HAP-1 (cell line): ENCODE data around the gene RAVER2.
"Not testable (repeated sequence)": the region's sequence is repeated elsewhere in the genome, so short reads cannot be mapped to it uniquely, and the experiment has no call there.

ENCODE experiments used
- DNase-seq, 2 experiments: peaks; one replicate each; pipeline ENCODE4 v3.0.0-alpha.2; 2016 to 2020; ENCODE audit warnings: low spot score in 2 of 2
- H3K27me3 ChIP-seq: fragments of 250-450 bp; sonication (Bioruptor Pico); 2 replicates; pipeline ENCODE4 v1.5.1; 2020; ENCODE audit warnings: low read depth, mild to moderate bottlenecking, moderate library complexity
- H3K36me3 ChIP-seq: fragments of 250-450 bp; sonication (Bioruptor Pico); replicated peaks from 2 replicates; pipeline ENCODE4 v1.5.1; 2020; ENCODE audit warnings: mild to moderate bottlenecking
- H3K4me1 ChIP-seq: fragments of 250-450 bp; sonication (Bioruptor Pico); 2 replicates; pipeline ENCODE4 v1.5.1; 2020; ENCODE audit warnings: mild to moderate bottlenecking
- H3K4me3 ChIP-seq: fragments of 250-450 bp; sonication (Bioruptor Pico); 2 replicates; pipeline ENCODE4 v1.5.1; 2020; ENCODE audit warnings: mild to moderate bottlenecking, moderate library complexity
- H3K9me3 ChIP-seq: fragments of 250-450 bp; sonication (Bioruptor Pico); 2 replicates; pipeline ENCODE4 v1.5.1; 2020; ENCODE audit warnings: mild to moderate bottlenecking, moderate library complexity
- in situ Hi-C: fragments of 300-500 bp; cut with MboI; formaldehyde crosslinking; loops from 3 replicates; pipeline ENCODE4 v1.14.3; 2020; ENCODE audit warnings: low sequenced_read_pairs, inconsistent platforms, mixed read lengths

RAVER2 gene

DNA sequence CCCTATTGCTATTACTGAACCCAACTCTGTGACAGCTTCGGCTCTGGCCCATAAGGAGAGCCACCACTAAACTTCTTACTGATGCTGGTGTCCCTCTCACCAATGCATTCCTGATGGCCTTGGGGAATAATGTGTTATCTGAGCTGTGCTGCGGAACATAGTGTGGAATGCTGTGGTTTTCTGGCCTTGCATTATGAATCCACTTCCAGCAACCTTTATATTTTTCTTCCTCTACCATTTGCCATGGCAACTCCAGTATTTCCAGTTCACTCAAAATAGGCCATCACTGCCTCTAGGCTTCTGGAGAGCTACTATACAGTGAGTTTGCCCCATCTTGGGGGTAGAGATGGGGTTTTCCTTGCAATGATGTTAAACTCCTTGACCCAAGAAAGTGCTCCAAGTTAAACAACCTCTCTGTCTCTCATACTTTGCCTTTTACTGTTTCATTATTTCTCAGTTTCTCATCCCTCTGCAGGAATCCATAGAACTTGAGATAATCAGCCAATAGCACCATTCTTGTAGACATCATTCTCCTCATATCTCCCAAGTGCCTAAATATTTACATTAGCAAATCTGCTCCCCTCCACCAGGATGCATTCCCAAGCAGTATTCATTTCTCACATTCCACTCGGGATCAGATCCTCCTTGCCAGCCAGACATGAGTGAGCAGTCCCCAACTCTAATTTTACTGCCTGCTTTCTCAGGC, 11.1 kb upstream of the RAVER2 start:
- H3K36me3 ChIP-seq: no peaks in the 10 kb centered on the region
- H3K4me3 ChIP-seq: no peak overlapping the region
- H3K27me3 ChIP-seq: peaks cover 2% of the 10 kb centered on the region; the same call in 1 of the 2 replicates
- in situ Hi-C loops: no loop called here
- no peaks in the 10 kb centered on the region for H3K4me1 ChIP-seq
- no peaks in the 10 kb centered on the region for H3K9me3 ChIP-seq
- DNase-seq: no peak

DNA sequence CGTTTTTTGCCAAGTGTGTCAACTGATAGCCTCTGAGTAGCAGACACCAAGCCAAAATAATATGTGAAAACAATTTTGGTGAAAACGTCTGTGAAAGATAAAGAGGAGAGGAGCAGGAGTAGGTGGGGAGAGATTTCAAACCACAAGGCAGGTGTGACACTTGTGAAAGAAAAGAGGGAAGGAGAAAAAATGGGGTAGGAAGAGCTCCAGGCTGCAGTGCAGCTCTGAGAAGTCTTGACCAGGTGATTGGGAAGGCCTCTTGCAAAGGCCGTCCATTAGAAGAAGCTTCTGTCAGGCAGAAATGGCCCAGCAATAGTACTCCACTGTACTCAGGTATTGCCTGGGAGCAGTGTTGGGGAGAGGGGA, 10.6 kb upstream of the RAVER2 start:
- H3K27me3 ChIP-seq: peaks cover 2% of the 10 kb centered on the region; the same call in 1 of the 2 replicates
- in situ Hi-C loops: no loop called here
- no peaks in the 10 kb centered on the region for H3K9me3 ChIP-seq
- no peaks in the 10 kb centered on the region for H3K36me3 ChIP-seq
- DNase-seq: no peak
- H3K4me1 ChIP-seq: no peaks in the 10 kb centered on the region
- no peak overlapping the region for H3K4me3 ChIP-seq

DNA sequence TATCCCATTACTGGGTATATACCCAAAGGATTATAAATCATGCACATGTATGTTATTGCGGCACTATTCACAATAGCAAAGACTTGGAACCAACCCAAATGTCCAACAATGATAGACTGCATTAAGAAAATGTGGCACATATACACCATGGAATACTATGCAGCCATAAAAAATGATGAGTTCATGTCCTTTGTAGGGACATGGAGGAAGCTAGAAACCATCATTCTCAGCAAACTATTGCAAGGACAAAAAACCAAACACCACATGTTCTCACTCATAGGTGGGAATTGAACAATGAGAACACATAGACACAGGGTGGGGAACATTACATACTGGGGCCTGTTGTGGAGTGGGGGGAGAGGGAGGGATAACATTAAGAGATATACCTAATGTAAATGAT, 4.2 kb upstream of the RAVER2 start:
- H3K9me3 ChIP-seq, H3K27me3 ChIP-seq, DNase-seq, H3K36me3 ChIP-seq, in situ Hi-C loops, H3K4me3 ChIP-seq, H3K4me1 ChIP-seq: not testable (repeated sequence)

DNA sequence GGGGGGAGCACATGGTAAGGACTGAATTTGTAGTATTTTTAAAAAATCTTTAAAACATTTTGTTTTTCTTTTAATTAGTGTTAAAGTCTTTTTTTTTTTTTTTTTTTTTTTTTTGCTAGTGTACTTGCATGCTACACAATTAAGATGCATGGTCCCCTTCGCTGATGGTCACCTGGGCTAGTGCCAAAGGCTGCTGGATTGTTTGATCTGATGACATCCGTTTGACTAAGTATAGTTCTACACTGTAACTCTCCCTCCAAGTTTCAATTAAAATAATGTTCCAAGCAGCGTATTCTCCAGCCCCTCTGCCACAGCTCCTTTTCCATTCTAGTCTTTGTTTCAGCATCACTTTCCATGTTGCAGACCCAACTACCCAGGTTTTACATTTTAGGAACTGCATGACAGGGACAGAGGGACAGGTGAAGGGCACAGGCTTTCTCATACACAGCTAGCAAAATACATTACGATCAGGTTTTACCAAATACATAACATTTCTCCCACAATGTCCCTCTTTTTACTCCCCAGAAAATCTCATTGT, 852 bp upstream of the RAVER2 start:
- Histone ChIP-seq H3K4me1 (peaks cover 4% of the 10 kb centered on the region; the same call in 1 of the 2 replicates), H3K27me3 (no peaks in the 10 kb centered on the region), H3K4me3 (peak overlapping the region; percentile 72), H3K9me3 (no peaks in the 10 kb centered on the region), H3K36me3 (no peaks in the 10 kb centered on the region)
- no peak for DNase-seq
- in situ Hi-C loops: no loop called here

DNA sequence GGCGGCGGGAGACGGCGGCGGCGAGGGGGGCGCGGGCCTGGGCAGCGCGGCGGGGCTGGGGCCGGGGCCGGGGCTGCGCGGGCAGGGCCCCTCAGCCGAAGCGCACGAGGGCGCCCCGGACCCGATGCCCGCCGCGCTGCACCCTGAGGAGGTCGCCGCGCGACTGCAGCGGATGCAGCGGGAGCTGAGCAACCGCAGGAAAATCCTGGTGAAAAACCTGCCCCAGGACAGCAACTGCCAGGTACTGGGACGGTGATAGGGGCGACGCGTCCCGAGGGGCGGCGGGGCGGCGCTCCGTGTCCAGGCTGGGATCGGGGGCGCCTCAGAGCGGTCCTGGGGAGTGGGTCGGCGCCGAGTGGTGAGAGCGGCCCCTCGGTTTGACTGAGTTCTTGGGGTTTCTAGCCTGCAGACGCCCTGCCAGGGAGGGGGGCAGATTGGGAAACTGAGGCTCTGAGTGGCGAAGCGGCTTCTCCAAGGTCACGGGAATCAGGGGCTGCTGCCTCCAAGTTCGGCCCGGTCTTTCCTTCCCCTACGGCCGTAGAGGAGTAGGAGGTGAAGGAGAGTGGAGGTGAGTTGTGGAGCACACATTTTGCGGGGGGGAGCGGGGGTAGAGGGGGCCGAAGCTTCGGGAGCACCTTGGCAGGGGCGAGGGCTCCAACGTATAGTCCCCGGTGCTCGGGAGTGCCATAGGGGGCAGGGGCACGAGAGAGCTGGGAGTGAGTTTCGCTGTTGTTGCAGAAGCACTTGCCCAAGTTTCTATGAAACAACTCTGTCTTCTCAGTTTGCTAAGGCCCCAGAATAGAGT, 508 bp downstream of the RAVER2 start:
- Histone ChIP-seq H3K9me3 (no peaks in the 10 kb centered on the region), H3K27me3 (no peaks in the 10 kb centered on the region), H3K4me1 (peaks cover 7% of the 10 kb centered on the region), H3K36me3 (no peaks in the 10 kb centered on the region), H3K4me3 (peak overlapping the region; percentile 72)
- in situ Hi-C loops: no loop called here
- peak in 1 of 2 experiments; percentile 47 for DNase-seq

DNA sequence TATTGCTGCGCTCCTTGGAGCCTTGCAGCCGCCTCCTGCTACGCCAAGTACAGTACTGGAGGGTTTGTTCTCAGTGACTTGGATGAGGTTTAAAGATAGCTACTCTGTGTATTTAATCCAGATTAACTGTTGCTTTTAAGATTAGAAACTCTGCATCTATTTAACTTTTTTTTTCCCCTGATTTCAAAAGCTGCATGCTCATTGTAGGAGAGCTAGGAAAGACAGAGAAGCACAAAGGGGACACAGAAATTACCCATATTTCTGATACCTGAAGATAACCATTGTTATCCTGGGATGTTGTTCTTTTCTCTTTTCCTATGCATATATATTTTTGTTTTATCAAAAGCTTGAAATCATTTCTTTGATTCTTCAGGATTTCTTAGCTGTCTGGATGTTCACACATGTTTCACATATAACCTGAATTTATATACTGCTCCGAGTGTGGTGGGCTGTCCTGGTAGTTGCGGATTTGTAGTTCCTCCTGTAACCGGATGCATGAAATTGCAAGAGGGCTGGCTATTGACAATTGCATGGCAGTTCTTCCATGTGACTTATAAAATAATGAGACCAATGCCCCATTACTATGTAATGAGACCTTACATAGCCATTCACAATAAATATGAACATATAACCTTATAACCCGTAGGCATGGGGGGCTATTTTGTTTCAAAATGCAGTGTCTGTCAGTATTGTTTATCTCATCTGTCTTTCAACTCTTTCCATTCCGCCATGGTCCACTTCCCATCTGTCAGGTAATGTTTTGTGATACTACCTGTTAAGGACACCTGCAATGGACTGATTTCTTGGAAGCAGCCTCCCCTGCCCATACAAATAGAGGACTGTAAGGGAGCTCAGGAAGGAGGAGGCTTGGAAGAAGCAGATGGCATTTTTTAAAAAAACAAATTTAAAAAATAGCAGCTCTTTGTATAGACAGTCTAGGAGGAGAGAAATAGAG, 1.4 kb downstream of the RAVER2 start:
- H3K9me3 ChIP-seq: no peaks in the 10 kb centered on the region
- no peaks in the 10 kb centered on the region for H3K36me3 ChIP-seq
- DNase-seq: peak; percentile 33 to 57
- peaks cover 7% of the 10 kb centered on the region for H3K4me1 ChIP-seq
- H3K27me3 ChIP-seq: no peaks in the 10 kb centered on the region
- H3K4me3 ChIP-seq: peak overlapping the region; percentile 72
- in situ Hi-C loops: no loop called here

DNA sequence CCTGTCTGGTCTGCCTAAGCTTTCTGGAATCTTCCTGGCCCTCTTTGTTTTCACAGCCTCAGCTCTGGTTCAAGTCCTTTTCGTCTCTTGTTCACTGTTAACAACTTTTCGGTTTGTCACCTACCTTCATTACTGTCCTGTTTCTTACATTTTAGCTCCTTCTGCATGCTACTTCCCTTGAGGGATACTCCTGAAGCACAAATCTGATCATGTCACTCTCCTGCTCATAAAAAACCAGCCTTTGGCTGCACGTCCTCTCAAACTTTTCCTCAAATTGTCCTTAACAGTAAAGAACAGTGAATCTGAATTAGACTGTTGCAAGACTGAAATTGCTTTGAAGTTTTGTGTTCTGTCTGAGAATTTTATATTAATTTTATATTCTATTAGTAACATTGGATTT, 3.3 kb downstream of the RAVER2 start:
- Histone ChIP-seq H3K4me3 (no peak overlapping the region), H3K9me3 (no peaks in the 10 kb centered on the region), H3K36me3 (no peaks in the 10 kb centered on the region), H3K4me1 (peaks cover 7% of the 10 kb centered on the region), H3K27me3 (no peaks in the 10 kb centered on the region)
- in situ Hi-C loops: no loop called here
- no peak for DNase-seq

DNA sequence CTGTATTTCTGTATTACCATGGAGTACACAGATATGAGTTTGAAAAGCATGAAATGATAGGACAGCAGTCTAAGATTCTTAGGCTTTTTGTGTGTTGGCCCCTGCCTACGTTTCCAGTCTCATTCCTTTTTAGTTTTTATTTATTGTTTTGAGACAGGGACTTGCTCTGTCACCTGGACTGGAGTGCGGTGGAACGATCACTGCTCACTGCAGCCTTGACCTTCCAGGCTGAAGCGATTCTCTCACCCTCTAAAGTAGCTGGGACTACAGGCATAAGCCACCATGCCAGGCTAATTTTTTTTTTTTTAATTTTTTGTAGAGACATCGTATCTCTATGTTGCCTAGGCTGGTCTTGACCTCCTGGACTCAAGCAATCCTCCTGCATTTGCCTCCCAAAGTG, 3.8 kb downstream of the RAVER2 start:
- H3K9me3 ChIP-seq: no peaks in the 10 kb centered on the region
- H3K4me3 ChIP-seq: no peak overlapping the region
- DNase-seq: no peak
- H3K4me1 ChIP-seq: peaks cover 7% of the 10 kb centered on the region
- in situ Hi-C loops: no loop called here
- H3K27me3 ChIP-seq: no peaks in the 10 kb centered on the region
- no peaks in the 10 kb centered on the region for H3K36me3 ChIP-seq

DNA sequence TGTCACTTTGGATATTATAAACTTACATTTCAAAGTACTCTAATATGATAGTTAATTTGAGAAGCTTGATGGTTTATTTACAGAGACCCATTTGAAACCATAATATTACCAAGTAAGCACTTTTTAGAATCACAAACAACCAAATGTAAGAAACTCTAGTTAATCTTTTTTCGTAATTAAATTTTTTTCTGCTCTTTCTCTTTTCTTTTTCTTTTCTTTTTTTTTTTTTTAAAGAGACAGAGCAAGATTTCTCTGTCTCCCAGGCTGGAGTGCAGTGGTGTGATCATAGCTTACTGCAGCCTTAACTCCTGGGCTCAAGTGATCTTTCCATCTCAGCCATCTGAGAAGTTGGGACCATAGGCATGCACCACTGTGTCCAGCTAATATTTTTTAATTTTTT, 5.2 kb downstream of the RAVER2 start:
- no peak for DNase-seq
- Histone ChIP-seq H3K27me3 (no peaks in the 10 kb centered on the region), H3K4me3 (no peak overlapping the region), H3K36me3 (no peaks in the 10 kb centered on the region), H3K9me3 (no peaks in the 10 kb centered on the region), H3K4me1 (peaks cover 20% of the 10 kb centered on the region)
- in situ Hi-C loops: no loop called here

DNA sequence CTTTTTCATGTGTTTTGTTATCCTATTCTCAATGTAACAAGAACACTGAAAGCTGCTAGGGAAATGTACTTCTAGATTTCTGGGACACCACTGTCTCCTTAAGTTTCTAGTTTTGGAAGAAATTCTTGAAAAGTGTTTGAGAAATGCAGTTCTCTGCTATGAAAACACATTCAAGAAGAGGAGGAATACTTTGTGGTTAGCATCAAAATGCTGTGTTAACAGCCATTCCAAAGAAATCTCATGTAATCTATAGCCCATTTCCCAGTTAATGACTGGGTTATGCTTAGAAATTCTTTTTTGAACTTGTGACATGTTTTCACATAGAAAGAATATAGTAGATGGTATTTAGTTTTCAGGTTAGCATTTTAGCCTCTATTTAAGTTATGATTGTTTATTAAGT, 6.0 kb downstream of the RAVER2 start:
- Histone ChIP-seq H3K4me3 (no peak overlapping the region), H3K27me3 (no peaks in the 10 kb centered on the region), H3K36me3 (no peaks in the 10 kb centered on the region), H3K4me1 (peaks cover 28% of the 10 kb centered on the region), H3K9me3 (no peaks in the 10 kb centered on the region)
- in situ Hi-C loops: no loop called here
- no peak for DNase-seq

DNA sequence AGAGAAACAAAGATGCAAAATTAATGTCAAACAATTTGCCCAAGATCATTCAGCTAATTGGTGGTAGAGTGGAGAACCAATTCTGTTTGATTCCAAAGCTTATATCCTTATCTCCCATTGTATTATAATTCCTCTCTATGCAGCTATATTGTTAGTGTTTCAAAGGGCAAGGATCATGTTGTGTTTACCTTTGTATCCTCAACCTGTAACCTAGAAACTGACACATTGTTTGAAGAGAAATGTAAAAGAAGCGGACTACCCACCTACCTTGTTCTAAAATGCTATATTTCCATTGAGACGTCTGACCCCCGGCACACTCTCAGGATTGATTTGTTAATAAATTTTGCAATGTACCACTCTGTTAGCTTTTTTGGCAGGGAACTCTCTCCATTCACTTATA, 9.3 kb downstream of the RAVER2 start:
- Histone ChIP-seq H3K4me1 (peaks cover 26% of the 10 kb centered on the region), H3K9me3 (no peaks in the 10 kb centered on the region), H3K27me3 (no peaks in the 10 kb centered on the region), H3K36me3 (no peaks in the 10 kb centered on the region), H3K4me3 (no peak overlapping the region)
- no peak for DNase-seq
- in situ Hi-C loops: no loop called here

DNA sequence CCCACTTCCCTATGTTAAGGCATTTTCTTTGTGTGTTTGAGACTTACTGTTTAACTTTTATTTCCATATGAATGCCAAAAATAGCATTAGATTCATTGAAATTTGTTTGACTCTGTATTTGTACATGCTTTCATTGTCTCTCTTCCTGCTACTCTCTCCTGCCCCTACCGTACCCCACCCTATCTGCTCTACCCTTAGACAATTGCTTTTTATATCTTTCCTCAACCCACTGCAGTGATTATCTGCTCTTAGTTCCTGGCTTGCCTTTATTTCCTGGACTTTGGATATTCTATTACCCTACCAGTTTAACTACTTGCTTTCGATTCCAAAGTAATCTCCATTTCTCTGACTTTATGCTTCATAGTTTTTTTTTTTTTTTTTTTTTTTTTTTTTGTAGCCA, 10.5 kb downstream of the RAVER2 start:
- Histone ChIP-seq H3K9me3 (no peaks in the 10 kb centered on the region), H3K4me1 (peaks cover 23% of the 10 kb centered on the region), H3K4me3 (no peak overlapping the region), H3K36me3 (no peaks in the 10 kb centered on the region), H3K27me3 (no peaks in the 10 kb centered on the region)
- DNase-seq: peak; percentile 59 to 87
- in situ Hi-C loops: no loop called here

DNA sequence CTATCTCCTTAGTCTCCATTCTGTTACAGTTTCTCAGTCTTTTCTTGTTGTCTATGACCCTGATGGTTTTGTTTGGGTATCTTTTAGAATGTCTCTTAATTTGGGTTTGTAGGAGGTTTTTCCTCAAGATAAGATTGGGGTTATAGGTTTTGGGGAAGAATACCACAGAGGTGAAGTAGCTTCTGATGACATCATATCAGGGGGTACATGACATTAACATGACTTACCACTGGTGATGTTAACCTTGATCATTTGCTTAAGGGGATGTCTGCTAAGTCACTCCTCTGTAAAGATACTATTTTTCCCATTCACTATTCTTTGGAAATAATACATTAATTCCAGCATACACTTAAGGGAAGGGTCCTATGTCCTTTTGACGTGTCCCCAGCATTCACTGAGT, 11.9 kb downstream of the RAVER2 start:
- peaks cover 30% of the 10 kb centered on the region for H3K4me1 ChIP-seq
- no peak overlapping the region for H3K4me3 ChIP-seq
- no peaks in the 10 kb centered on the region for H3K36me3 ChIP-seq
- no peak for DNase-seq
- H3K27me3 ChIP-seq: no peaks in the 10 kb centered on the region
- no peaks in the 10 kb centered on the region for H3K9me3 ChIP-seq
- in situ Hi-C loops: no loop called here
